Hepatocyte (in vitro differentiated cells): Measurements from ENCODE around the gene CD37.

Source experiments
- CTCF ChIP-seq: fragments of 200-600 bp; sonication (generic); IDR thresholded peaks from 2 replicates; pipeline ENCODE4 v1.5.1; 2016; ENCODE audit warnings: antibody characterized with exemption, mild to moderate bottlenecking; ENCODE audit not compliant: poor library complexity
- EZH2 ChIP-seq: fragments of 200-600 bp; sonication (generic); IDR thresholded peaks from 2 replicates; pipeline ENCODE4 v1.6.1; 2016; ENCODE audit warnings: antibody characterized with exemption, mild to moderate bottlenecking, borderline replicate concordance
- EZH2phosphoT487 ChIP-seq: fragments of 200-600 bp; sonication (generic); IDR thresholded peaks from one replicate; pipeline ENCODE4 v1.6.1; 2018; ENCODE audit warnings: antibody characterized with exemption, mild to moderate bottlenecking, low read depth, moderate library complexity; ENCODE audit not compliant: unreplicated experiment, severe bottlenecking

- TF ChIP-seq CTCF, result no peak
- TF ChIP-seq EZH2phosphoT487, result no peak
- no peak for TF ChIP-seq EZH2
Measured at GRCh38 chr19:49326165-49326704, 9.0 kb upstream of the CD37 start.
